Fibroblast of skin of left biceps (primary cell): ENCODE results near the gene DNAH10.

Experiments used
- DNase-seq, 2 experiments: peaks; one replicate each; pipeline ENCODE4 v3.0.0-alpha.2; 2013; ENCODE audit warnings: low read depth in 2 of 2

The DNAH10 gene

DNA sequence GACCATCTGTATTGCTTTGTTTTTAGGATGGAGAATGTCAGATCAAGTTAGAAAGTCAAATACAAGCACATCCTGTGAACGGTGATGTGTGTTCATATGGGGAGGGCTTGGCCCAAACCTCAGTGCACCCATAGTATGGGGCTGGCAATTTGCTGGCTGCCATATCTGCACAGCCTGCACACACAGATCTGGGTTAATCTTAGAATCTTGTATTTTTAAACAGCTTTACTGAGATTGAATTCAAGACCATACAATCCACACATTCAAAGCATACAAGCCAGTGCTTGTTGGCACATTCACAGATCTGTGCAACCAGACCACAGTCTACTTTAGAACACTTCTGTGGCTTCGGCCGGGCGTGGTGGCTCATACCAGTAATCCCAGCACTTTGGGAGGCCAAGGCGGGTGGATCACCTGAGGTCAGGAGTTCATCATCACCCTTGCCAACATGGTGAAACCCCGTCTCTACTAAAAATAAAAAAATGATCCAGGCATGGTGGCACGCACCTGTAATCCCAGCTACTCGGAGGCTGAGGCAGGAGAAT, 120.1 kb downstream of the DNAH10 start:
- DNase-seq, result no peak

DNA sequence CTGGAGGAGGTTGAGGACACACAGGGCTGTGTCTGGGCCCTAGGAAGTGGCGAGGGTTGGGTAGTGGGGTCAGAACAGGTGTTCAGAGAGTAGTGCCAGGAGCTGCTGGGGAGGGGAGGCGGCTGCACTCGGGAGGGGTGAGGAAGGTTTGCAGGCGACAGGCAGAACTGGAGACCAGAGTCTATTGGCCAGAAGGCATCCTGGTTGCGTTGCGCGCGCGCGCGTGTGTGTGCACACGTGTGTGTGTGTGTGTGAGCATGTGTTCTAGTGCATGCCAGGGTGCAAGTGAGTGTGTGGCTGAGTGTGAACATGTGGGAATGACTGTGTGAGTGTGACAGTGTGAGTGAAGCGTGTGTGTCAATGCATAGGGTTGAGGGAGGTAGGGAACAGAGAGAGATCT, 124.2 kb downstream of the DNAH10 start:
- DNase-seq, result no peak

DNA sequence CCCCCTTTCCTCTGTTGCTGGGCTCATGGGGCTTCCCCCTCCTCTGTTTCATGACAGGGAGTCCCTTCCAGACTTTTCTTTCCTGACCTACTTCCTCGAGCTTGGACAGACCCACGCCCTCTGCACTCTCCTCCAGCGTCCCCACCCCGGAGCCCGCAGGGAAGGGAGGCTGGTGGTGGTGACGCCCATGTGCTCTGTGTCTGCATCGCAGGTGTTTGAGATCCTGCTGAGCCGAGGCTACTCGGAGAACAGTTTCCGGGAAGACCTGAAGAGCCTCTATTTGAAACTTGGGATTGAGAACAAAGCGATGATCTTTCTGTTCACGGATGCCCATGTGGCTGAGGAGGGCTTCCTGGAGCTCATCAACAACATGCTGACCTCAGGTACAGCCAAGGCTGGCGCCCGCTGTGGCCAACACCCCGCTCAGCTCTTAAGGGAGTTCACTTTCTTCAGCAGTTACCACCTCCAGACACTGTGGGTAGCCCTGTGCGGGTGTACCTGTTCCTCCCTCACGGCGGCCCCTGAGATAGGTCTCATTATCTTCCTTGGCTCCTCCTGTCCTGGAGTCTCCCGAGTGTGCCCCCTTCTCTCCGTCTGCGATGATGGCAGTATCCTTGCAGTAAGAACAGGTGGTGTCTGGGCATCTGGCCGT, 125.0 kb downstream of the DNAH10 start:
- no peak for DNase-seq

DNA sequence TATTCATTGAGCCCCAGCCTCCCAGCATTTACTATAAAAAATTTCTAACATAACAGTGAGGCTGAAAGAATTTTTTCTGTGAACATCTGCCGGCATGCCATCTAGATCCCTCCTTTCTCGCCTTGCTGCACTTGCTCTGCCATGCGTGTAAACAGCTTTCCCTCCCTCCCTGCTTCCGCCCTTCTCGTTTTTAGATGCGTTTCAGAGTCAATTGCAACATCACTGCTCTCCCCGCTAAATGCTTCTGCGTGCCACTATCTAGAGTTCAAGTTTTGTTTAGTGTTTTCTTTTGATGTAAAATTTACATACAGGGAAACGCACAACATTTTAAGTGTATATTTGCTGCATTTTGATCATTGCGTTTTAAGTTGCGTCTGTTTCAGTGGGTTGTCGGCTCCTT, 126.9 kb downstream of the DNAH10 start:
- no peak for DNase-seq

DNA sequence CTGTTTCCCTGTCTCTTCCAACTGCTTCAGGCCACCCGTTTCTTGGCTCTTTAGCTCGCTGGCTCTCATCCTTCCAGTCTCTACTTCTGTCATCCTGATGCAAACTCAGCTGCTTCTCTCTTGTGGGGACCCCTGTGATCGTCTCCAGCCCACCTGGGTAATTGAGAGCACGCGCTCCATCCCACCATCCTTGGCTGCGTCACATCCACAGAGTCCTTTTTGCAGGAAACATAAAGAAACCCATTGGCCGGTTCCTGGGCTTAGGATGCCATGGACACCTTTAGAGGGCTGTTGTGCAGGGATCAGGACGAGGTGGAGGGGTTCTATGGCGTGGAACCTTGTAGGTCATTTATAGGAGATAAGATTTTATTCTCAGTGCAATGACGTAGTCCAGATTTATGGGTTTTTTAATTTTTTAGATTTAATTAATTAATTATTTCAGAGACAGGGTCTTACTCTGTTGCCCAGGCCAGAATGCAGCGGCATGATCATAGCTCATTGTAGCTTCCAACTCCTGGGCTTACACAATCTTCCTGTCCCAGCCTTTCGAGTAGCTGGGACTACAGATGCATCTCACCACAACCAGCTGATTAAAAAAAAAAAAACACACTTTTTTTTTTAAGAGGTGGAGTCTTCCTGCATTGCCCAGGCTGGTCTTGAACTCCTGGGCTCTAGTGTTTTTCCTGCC, 127.9 kb downstream of the DNAH10 start:
- no peak for DNase-seq

DNA sequence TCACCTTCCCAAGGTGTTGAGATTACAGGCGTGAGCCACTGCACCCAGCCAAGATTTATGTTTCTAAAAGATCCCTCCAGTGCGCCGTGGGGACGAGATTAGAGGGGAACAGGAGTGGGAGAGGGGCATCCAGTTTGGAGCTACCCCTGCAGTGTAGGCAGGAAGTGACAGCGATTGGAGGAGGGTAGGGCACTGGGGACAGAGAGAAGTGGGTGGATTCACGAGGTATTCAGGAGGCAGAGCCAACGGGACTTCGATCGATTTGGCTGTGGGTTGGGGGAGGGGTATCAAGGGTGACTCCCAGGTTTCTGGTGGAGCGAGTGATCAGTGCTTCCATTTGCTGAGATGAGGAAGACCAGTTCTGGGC, 128.4 kb downstream of the DNAH10 start:
- DNase-seq, result no peak

DNA sequence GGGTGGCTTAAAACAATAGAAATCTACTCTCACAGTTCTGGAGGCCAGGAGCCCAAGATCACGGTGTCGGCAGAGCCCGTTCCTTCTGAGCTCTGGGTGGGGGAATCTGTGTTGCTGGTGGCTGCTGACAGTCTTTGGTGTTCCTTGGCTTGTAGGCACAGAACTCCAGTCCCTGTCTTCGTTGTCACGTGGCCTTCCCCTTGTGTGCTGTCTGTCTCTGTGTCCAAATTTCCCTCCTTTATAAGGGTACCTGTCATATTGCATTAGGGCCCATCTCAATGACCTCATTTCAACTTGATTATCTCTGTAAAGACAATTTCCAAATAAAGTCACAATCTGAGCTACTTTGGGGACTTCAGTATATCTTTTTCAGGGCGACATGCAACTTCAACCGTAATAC, 128.9 kb downstream of the DNAH10 start:
- DNase-seq, result no peak

DNA sequence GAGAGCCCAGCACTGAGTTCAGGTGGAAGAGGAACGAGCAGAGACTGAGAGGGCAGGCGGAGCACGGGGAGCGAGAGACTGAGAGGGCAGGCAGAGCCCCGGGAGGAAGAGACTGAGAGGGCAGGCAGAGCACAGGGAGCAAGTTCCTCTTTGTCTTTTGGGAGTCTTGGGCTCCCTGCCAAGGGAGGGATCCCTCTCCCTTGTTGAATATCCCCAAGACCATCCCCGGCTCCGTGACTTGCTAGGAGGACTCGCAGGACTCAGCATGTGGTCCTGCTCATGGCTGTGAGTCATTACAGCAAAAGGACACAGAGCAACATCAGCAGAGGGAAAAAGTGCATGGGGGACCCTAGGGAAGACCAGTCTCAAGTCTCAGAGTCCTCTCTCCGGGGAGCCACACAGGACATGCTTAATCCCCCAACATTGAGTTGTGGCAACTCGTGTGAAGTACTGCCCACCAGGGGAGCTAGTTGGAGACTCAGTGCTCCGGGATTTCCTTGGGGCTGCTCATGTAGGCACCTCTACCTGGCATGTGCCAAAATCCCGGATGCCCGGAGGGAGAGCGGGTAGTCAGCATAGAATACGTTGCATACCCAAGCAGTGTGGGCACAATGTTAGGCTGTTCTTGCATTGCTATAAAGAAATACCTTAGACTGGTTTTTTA, 129.5 kb downstream of the DNAH10 start:
- no peak for DNase-seq

DNA sequence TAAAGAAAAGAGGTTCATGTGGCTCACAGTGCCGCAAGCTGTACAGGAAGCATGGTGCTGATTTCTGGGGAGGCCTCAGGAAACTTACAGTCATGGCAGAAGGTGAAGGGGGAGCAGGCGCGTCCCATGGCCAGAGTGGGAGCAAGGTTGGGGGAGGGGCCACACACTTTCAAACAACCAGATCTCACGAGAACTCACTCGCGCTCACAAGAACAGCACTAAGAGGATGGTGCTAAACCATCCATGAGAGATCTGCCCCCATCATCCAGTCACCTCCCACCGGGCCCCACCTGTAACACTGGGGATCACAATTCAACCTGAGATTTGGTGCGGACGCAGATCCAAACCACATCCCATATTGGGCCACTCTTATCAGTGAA, 130.1 kb downstream of the DNAH10 start:
- no peak for DNase-seq

DNA sequence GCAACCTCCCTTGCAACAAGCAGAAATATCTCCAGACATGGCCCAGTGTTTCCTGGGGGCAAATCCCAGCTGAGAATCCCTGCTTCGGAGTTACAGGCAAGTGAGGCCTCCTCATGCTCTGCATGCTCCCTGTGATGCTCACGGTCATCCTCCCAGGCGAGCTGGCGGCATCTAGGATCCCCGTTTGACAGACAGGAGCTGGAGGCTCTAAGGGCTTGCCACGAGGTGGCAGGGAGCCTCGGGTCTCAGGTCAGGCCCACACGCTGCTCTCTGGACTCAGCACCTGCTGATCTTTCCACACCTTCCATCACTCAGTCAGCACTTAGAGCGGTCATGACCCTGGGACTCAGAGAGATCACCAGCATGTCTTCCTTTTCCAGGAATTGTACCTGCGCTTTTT, 130.8 kb downstream of the DNAH10 start:
- DNase-seq, result no peak

DNA sequence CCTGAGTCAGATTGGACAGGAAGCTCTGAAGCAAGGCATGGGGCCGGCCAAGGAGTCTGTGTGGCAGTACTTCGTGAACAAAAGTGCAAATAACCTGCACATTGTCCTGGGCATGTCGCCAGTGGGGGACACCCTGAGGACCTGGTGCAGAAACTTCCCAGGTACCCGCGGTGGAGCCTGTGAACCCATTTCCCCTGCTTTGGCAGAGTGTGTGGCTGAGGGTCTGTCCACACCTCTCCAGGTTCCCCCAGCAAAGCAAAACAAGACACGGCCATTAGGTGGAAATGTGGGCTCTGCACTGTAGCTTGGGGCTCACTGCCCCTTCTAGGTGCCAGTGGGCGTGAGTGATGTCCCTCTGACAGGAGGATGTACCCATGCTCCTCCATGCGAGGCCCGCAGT, 131.2 kb downstream of the DNAH10 start:
- no peak for DNase-seq

DNA sequence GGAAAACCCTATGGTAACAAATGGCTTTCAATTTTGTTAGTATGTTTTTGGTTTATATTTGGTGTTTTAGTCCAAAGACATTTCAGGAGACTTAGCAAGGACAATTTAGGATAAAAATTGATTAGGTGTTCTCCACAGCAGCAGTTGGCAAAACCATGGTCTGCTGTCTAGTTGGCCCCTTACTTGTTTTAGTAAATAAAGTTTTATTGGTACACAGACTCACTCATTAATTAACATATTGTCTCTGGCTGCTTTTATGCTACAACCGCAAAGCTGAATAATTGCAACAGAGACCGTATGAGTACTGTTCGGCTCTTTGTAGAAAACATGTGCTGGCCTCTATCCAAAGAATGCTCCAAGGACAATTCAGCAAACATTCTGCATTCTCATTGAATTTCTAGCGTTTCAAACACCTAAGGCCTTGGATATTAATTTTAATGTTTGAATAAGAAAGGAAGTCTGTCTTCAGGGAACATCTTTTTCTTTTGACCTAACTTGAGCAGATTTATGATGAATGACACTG, 132.8 kb downstream of the DNAH10 start:
- no peak for DNase-seq

DNA sequence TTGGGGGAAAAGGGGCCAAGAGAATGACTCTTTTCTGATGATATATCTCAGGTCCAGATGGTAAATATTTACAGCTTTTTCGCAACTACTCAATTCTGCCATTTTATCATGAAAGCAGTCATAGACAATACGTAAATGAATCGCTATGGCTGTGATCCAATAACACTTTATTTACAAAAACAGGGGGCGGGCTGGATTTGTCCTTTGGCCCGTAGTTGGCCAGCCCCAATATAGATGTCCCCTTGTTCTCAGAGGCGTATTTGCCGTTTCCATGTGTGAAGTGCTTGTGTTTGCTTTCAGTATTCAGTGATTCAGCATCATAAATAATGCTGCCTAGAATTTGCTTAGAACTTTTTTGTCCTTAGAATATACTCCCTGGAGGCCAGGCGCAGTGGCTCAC, 133.3 kb downstream of the DNAH10 start:
- DNase-seq, result no peak

DNA sequence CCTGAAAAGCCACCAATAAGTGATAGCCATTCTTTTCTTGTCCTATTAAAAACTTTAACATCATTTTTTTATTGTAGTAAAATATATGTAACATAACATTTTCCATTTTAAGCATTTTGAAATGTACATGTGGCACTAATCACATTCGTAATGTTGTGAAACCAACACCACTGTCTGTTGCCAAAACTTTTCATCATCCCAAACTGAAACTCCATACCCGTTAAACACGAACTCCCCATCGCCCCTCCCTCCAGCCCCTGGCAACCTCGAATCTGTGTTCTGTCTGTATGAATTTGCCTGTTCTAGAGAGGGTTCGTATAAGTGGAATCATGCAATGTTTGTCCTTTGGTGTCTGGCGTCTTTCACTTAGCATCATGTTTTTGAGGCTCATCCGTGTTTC, 134.7 kb downstream of the DNAH10 start:
- DNase-seq, result peak; percentile 84 to 85

DNA sequence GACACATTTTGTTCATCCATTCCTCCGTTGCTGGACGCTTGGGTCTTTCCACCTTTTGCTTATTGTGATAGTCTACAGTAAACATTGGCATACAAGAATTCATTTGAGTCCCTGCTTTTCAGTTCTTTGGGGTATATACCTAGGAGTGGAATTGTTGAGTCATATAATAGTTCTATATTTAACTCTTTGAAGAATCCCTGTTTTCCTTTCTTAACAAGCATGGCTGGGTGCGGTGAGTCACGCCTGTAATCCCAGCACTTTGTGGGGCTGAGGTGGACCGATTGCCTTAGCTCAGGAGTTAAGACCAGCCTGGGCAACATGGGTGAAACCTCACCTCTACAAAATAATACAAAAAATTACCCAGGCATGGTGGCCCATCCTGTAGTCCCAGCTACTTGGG, 135.1 kb downstream of the DNAH10 start:
- DNase-seq, result peak; percentile 56 to 62

DNA sequence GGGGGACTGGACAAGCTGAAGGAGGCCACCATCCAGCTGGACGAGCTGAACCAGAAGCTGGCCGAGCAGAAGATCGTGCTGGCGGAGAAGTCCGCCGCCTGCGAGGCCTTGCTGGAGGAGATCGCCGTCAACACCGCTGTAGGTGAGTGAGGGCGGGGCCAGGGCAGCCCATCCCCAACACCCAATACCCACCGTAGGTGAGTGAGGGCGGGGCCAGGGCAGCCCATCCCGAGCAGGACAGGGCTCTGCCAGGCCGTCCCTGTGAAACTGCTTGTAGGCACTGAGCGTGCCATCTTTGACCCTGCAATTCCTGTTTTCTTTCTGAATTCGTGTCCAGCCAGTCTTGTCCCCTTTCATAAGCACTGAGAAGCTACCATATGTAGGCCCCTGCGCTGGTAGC, 136.6 kb downstream of the DNAH10 start:
- DNase-seq, result no peak

DNA sequence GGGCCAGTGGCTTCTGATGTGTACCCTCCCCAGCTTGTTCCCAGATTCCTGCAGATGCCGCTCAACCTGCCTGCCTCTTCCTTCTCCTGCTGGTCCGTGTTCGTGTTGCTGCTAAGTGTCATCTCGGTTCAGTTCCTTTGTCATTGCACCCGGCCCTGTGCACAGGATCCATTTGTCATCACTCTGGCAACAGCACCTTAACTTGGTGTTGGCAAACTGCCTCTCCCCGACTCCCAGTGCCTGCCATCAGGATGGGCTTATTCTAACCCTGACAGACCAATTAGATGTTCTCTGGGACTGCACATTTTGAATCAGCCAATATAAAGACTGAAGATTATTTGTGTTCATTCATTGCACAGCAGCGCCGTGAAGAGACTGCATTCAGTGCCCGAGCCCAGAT, 137.3 kb downstream of the DNAH10 start:
- DNase-seq, result no peak

DNA sequence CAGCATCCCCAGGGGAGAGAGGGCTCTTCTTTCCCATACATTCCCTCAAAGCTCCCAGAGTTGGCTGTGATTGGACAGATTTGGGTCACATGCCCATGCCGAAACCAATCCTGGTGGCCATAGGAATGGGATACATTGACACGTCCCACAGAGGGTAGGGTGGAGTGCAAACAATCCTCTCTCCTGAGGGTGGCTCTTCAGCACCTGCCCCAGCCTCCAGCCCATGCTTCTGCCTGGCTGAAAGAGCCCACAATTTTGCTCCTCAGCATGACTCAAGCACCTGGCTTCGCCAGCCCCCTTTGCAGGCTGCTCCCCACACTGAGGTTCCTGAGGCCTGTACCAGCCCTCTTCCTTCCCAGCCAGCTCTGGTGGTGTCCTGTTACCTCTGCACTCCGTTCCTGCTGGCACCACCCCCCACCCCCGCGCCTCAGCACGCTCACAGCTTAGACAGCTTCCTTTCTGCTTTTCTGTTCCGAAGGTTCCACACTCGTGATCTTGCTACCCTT, 138.8 kb downstream of the DNAH10 start:
- DNase-seq, result no peak

DNA sequence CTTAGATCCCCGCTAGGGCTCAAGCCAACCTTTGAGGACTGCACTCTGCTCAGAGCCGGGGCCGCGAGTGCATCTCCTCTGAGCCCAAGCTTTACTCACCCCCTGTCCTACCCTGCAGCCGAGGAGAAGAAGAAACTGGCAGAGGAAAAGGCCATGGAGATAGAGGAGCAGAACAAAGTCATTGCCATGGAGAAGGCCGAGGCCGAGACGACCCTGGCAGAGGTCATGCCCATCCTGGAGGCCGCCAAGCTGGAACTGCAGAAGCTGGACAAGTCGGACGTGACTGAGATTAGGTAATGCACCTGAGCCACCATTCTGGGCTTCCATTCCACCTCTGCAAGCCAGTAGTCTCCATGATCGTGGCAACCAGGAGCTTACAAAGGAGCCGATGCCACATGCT, 140.7 kb downstream of the DNAH10 start:
- DNase-seq, result no peak

DNA sequence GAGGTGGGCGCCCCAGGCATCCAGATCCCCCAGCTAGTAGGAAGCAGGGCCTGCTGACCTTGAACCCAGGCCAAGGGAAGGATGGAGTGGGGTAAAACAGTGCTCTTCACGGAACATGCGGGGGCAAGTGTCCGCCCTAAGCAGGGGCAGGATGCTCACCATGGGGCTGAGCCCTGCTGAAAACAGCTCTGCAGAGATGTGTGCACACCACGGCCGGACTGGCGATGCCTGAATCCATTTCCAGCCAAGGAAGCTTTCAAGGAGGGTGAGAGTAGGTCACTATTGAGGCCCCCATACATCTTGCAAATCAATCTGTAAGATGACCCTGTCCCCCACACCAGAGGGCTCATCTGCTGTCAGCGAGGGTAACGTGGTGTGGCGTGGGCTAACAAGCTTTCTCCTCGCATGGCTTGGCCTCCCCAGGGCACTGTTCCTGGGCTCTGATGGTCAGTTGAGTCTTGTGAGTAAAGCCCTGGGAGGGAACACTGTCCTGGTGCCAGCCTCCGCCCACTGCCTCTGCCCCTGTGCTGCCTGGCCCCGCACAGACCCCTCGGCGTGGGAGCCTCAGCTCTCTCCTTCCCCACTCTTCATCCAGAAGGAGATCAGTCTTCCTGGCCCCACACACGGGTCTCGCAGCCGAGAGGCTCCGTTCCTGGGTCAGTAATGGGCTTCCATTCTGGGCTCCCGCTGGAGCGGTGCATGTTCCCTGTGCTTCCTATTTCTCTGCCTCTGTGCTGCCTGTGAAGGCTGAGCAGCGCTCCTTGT, 141.4 kb downstream of the DNAH10 start:
- no peak for DNase-seq

DNA sequence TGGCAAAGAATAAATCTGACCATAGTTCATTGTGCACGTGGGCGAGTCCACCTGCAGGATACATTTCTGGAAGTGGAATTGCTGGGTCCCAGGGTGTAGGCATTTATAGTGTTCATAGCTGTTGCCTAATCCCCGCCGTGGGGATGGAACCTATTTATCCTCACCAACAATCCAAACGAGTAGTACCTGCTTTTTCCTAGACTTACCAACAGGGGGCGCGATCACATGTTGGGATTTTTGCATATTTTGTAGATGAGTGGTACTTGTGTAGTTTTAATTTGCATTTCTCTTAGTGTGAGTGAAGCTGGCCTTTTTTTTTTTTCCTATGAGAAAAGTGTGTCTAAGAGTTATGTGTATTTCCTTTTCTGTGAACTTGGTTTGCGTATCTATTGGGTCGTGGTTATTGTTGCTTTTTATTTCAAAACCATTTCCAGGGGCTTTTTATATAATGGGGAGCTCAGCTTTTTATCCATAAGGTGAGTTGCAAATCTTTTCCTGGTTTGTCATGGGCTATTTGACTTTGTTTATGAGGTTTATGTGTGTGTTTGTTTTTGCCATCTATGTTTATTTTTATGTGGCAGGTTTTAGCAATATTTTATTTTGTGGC, 143.3 kb downstream of the DNAH10 start:
- DNase-seq, result peak; percentile 64 to 76
